HEK293 (cell line): ENCODE measurements around the gene HBA2.
A peak's percentile ranks its signal among the peaks of the same experiment; 100 is the strongest.
"Not testable (repeated sequence)": the region's sequence is repeated elsewhere in the genome, so short reads cannot be mapped to it uniquely, and the experiment has no call there.

Source experiments
- CTCF ChIA-PET: fragments of 350-600 bp; formaldehyde crosslinking; extraction: SDS; loops from one replicate; lab custom pipeline; 2021; ENCODE audit warnings: antibody characterized with exemption; lab: Yijun Ruan, JAX
- POLR2A ChIA-PET: fragments of 300-600 bp; formaldehyde crosslinking; extraction: SDS; loops from one replicate; lab custom pipeline; 2020; ENCODE audit warnings: antibody characterized with exemption, inconsistent platforms; lab: Yijun Ruan, JAX
- H3K27ac ChIP-seq: fragments of 200-500 bp; sonication (Bioruptor generic); 2 replicates; pipeline ENCODE4 v1.5.1; 2014; ENCODE audit warnings: low read depth, low read length, control low read depth, inconsistent platforms; ENCODE audit errors: extremely low read depth
- H3K36me3 ChIP-seq, 2 experiments: fragments of 200-500 bp in 1 of 2; sonication (Bioruptor generic) in 1 of 2; 1 replicate in 1 of 2; 2 replicates in 1 of 2; pipeline ENCODE4 v1.5.1; 2014 to 2017; ENCODE audit warnings: inconsistent platforms in 2 of 2, low read length in 2 of 2; ENCODE audit not compliant: control insufficient read depth in 2 of 2, insufficient read depth in 1 of 2
- H3K4me1 ChIP-seq: fragments of 200-500 bp; sonication (Bioruptor generic); 2 replicates; pipeline ENCODE4 v1.5.1; 2014; ENCODE audit warnings: mild to moderate bottlenecking, low read length, inconsistent platforms; ENCODE audit not compliant: control insufficient read depth, insufficient read depth
- H3K4me3 ChIP-seq: 2 replicates; pipeline ENCODE4 v1.5.1; 2011; ENCODE audit warnings: low read depth, mild to moderate bottlenecking, control low read depth, low read length, moderate library complexity
- H3K9me3 ChIP-seq: fragments of 200-500 bp; sonication (Bioruptor generic); 2 replicates; pipeline ENCODE4 v1.5.1; 2014; ENCODE audit warnings: low read depth, low read length, inconsistent platforms; ENCODE audit not compliant: control insufficient read depth, insufficient read depth
- GLI2 ChIP-seq: fragments of 450-650 bp; formaldehyde crosslinking; IDR thresholded peaks from 2 replicates; pipeline ENCODE4; 2017; ENCODE audit warnings: missing biosample characterization, missing genetic modification characterization, low read depth, borderline replicate concordance
- GLIS1 ChIP-seq: fragments of 450-650 bp; formaldehyde crosslinking; IDR thresholded peaks from 2 replicates; pipeline ENCODE4 v1.5.1; 2016; ENCODE audit warnings: missing biosample characterization, missing genetic modification characterization
- KLF1 ChIP-seq: fragments of 450-650 bp; formaldehyde crosslinking; IDR thresholded peaks from 2 replicates; pipeline ENCODE4 v1.5.1; 2016; ENCODE audit warnings: missing biosample characterization, missing genetic modification characterization
- KLF10 ChIP-seq: fragments of 450-650 bp; IDR thresholded peaks from 2 replicates; pipeline ENCODE4 v1.5.1; 2018; ENCODE audit warnings: missing biosample characterization, mild to moderate bottlenecking, missing genetic modification characterization
- KLF9 ChIP-seq: fragments of 450-650 bp; formaldehyde crosslinking; IDR thresholded peaks from 2 replicates; pipeline ENCODE4 v1.5.1; 2016; ENCODE audit warnings: missing biosample characterization, missing genetic modification characterization, low read depth
- MEIS1 ChIP-seq: sonication (generic); formaldehyde crosslinking; IDR thresholded peaks from 2 replicates; pipeline ENCODE4 v1.8.1; 2022; ENCODE audit warnings: missing genetic modification reagents, mild to moderate bottlenecking, borderline replicate concordance
- OVOL3 ChIP-seq: fragments of 450-650 bp; formaldehyde crosslinking; IDR thresholded peaks from 2 replicates; pipeline ENCODE4 v1.5.1; 2016; ENCODE audit warnings: missing biosample characterization, missing genetic modification characterization
- SP2 ChIP-seq: fragments of 450-650 bp; formaldehyde crosslinking; IDR thresholded peaks from 2 replicates; pipeline ENCODE4 v1.5.1; 2016; ENCODE audit warnings: missing biosample characterization, missing genetic modification characterization
- ZNF132 ChIP-seq: fragments of 450-650 bp; formaldehyde crosslinking; IDR thresholded peaks from 2 replicates; pipeline ENCODE4 v1.5.1; 2017; ENCODE audit warnings: missing biosample characterization, missing genetic modification characterization, borderline replicate concordance
- ZNF24 ChIP-seq: fragments of 450-650 bp; formaldehyde crosslinking; IDR thresholded peaks from 2 replicates; pipeline ENCODE4 v1.5.1; 2016; ENCODE audit warnings: missing biosample characterization, missing genetic modification characterization
- ZNF292 ChIP-seq: fragments of 450-650 bp; formaldehyde crosslinking; IDR thresholded peaks from 2 replicates; pipeline ENCODE4 v1.5.1; 2016; ENCODE audit warnings: low read depth, missing biosample characterization, missing genetic modification characterization, borderline replicate concordance
- ZNF335 ChIP-seq: fragments of 450-650 bp; formaldehyde crosslinking; conservative IDR thresholded peaks from 2 replicates; pipeline ENCODE4 v1.5.1; 2016; ENCODE audit warnings: missing biosample characterization, missing genetic modification characterization
- ZNF366 ChIP-seq: fragments of 450-650 bp; formaldehyde crosslinking; conservative IDR thresholded peaks from 2 replicates; pipeline ENCODE4 v1.5.1; 2016; ENCODE audit warnings: missing biosample characterization, missing genetic modification characterization
- ZNF501 ChIP-seq: fragments of 450-650 bp; formaldehyde crosslinking; IDR thresholded peaks from 2 replicates; pipeline ENCODE4 v1.5.1; 2016; ENCODE audit warnings: missing biosample characterization, missing genetic modification characterization
- ZNF585B ChIP-seq: fragments of 450-650 bp; formaldehyde crosslinking; IDR thresholded peaks from 2 replicates; pipeline ENCODE4 v1.5.1; 2016; ENCODE audit warnings: missing biosample characterization, missing genetic modification characterization
- ZNF600 ChIP-seq: fragments of 450-650 bp; formaldehyde crosslinking; IDR thresholded peaks from 2 replicates; pipeline ENCODE4 v1.5.1; 2016; ENCODE audit warnings: missing biosample characterization, missing genetic modification characterization
- ZNF76 ChIP-seq: fragments of 450-650 bp; formaldehyde crosslinking; IDR thresholded peaks from 2 replicates; pipeline ENCODE4; 2016; ENCODE audit warnings: low read depth, missing biosample characterization, missing genetic modification characterization, borderline replicate concordance
- ZSCAN16 ChIP-seq: fragments of 450-650 bp; formaldehyde crosslinking; IDR thresholded peaks from 2 replicates; pipeline ENCODE4 v1.5.1; 2016; ENCODE audit warnings: missing biosample characterization, missing genetic modification characterization
- TF ChIP-seq, protein P1 (sequence below): fragments of 450-650 bp; formaldehyde crosslinking; IDR thresholded peaks from 2 replicates; pipeline ENCODE4 v1.5.1; 2016; ENCODE audit warnings: missing biosample characterization, missing genetic modification characterization
- TF ChIP-seq, protein P2 (sequence below): fragments of 450-650 bp; formaldehyde crosslinking; IDR thresholded peaks from 2 replicates; pipeline ENCODE4 v1.5.1; 2016; ENCODE audit warnings: missing biosample characterization, missing genetic modification characterization
- TF ChIP-seq, protein P3 (sequence below): fragments of 450-650 bp; formaldehyde crosslinking; IDR thresholded peaks from 2 replicates; pipeline ENCODE4 v1.5.1; 2017; ENCODE audit warnings: missing biosample characterization, missing genetic modification characterization
- TF ChIP-seq, protein P4 (sequence below): fragments of 450-650 bp; formaldehyde crosslinking; IDR thresholded peaks from 2 replicates; pipeline ENCODE4 v1.5.1; 2017; ENCODE audit warnings: missing biosample characterization, missing genetic modification characterization

HBA2 gene

DNA sequence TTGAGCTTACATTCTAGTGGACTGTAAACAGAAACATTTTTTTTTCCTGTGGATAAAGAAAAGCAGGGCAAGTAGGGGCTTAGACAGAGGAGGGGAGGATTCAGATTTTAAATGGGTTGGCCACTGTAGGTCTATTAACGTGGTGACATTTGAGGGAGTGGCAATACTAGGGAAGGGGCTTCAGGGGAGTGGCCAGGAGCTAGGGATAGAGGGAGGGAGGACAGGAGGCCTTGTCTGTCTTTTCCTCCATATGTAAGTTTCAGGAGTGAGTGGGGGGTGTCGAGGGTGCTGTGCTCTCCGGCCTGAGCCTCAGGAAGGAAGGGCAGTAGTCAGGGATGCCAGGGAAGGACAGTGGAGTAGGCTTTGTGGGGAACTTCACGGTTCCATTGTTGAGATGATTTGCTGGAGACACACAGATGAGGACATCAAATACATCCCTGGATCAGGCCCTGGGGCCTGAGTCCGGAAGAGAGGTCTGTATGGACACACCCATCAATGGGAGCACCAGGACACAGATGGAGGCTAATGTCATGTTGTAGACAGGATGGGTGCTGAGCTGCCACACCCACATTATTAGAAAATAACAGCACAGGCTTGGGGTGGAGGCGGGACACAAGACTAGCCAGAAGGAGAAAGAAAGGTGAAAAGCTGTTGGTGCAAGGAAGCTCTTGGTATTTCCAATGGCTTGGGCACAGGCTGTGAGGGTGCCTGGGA, 13.4 kb upstream of the HBA2 start:
- ChIA-PET POLR2A (interaction anchor here (0.6 to 0.7 kb wide), 4 partner anchors 11 to 72 kb away, joined by 3 to 6 read pairs (median 4); no protein-coding TSS in a partner anchor), CTCF (no interaction called here)
- H3K4me3 ChIP-seq: no peak overlapping the region
- no peak overlapping the region for H3K27ac ChIP-seq
- TF ChIP-seq ZNF366 (tag by site-specific recombination): peak; percentile 39; the same call in 1 of the 2 replicates
- peak; percentile 29; the same call in 1 of the 2 replicates for TF ChIP-seq KLF10 (tag by site-specific recombination)
- peak; percentile 22; the same call in 1 of the 2 replicates for TF ChIP-seq ZNF600 (tag by site-specific recombination)
- TF ChIP-seq ZNF132 (tag by site-specific recombination): no peak
- no peak for TF ChIP-seq ZNF76 (tag by site-specific recombination)
- TF ChIP-seq, protein P1, sequence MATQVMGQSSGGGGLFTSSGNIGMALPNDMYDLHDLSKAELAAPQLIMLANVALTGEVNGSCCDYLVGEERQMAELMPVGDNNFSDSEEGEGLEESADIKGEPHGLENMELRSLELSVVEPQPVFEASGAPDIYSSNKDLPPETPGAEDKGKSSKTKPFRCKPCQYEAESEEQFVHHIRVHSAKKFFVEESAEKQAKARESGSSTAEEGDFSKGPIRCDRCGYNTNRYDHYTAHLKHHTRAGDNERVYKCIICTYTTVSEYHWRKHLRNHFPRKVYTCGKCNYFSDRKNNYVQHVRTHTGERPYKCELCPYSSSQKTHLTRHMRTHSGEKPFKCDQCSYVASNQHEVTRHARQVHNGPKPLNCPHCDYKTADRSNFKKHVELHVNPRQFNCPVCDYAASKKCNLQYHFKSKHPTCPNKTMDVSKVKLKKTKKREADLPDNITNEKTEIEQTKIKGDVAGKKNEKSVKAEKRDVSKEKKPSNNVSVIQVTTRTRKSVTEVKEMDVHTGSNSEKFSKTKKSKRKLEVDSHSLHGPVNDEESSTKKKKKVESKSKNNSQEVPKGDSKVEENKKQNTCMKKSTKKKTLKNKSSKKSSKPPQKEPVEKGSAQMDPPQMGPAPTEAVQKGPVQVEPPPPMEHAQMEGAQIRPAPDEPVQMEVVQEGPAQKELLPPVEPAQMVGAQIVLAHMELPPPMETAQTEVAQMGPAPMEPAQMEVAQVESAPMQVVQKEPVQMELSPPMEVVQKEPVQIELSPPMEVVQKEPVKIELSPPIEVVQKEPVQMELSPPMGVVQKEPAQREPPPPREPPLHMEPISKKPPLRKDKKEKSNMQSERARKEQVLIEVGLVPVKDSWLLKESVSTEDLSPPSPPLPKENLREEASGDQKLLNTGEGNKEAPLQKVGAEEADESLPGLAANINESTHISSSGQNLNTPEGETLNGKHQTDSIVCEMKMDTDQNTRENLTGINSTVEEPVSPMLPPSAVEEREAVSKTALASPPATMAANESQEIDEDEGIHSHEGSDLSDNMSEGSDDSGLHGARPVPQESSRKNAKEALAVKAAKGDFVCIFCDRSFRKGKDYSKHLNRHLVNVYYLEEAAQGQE: no peak
- TF ChIP-seq ZNF501: no peak
- 0 out of 2 replicates have a peak, but pooled peaks have one; percentile 32 for TF ChIP-seq KLF9 (tag by site-specific recombination)
- 0 out of 2 replicates have a peak, but pooled peaks have one; percentile 18 for TF ChIP-seq SP2
- peak; percentile 51 for TF ChIP-seq KLF1
- no peaks in the 10 kb centered on the region for H3K9me3 ChIP-seq
- H3K36me3 ChIP-seq: no peaks in the 10 kb centered on the region
- H3K4me1 ChIP-seq: no peaks in the 10 kb centered on the region

DNA sequence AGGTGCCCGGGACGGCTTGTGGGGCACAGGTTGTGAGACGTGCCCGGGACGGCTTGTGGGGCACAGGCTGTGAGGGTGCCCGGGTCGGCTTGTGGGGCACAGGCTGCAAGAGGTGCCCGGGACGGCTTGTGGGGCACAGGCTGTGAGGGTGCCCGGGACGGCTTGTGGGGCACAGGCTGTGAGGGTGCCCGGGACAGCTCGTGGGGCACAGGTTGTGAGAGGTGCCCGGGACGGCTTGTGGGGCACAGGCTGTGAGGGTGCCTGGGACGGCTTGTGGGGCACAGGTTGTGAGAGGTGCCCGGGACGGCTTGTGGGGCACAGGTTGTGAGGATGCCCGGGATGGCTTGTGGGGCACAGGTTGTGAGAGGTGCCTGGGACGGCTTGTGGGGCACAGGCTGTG, 12.4 kb upstream of the HBA2 start:
- H3K36me3 ChIP-seq, CTCF ChIA-PET, H3K4me1 ChIP-seq, H3K9me3 ChIP-seq, H3K4me3 ChIP-seq, H3K27ac ChIP-seq: not testable (repeated sequence)
- POLR2A ChIA-PET: interaction anchor here (0.6 kb wide), 1 partner anchor 25 kb away, joined by 3 read pairs; no protein-coding TSS in a partner anchor

DNA sequence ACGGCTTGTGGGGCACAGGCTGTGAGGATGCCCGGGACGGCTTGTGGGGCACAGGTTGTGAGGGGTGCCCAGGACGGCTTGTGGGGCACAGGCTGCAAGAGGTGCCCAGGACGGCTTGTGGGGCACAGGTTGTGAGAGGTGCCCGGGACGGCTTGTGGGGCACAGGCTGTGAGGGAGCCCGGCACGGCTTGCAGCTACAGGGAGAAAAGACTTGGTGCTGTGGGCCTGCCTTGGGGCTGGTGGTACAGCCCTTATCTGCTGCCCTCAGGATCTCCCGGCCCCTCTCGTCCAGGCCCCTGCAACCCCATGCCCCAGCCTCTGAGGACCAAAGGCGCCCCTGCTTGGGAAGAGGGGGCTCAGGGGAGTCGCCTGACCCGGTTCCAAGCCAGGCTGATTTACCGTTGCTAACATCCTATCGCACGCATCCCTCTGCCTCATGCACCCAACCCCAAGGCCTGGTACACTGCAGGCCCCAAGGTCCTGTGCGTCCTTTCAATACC, 11.9 kb upstream of the HBA2 start:
- ChIA-PET POLR2A (interaction anchor here (1.4 kb wide), 1 partner anchor 10 kb away, joined by 6 read pairs; no protein-coding TSS in a partner anchor), CTCF (interaction anchor here (0.8 to 1.0 kb wide), 2 partner anchors 20 to 21 kb away, joined by 3 read pairs; partner anchors contain the start of gene HBQ1)
- H3K4me3 ChIP-seq: no peak overlapping the region
- no peaks in the 10 kb centered on the region for H3K9me3 ChIP-seq
- H3K36me3 ChIP-seq: no peaks in the 10 kb centered on the region
- no peaks in the 10 kb centered on the region for H3K4me1 ChIP-seq
- H3K27ac ChIP-seq: no peak overlapping the region
- TF ChIP-seq, protein P2, sequence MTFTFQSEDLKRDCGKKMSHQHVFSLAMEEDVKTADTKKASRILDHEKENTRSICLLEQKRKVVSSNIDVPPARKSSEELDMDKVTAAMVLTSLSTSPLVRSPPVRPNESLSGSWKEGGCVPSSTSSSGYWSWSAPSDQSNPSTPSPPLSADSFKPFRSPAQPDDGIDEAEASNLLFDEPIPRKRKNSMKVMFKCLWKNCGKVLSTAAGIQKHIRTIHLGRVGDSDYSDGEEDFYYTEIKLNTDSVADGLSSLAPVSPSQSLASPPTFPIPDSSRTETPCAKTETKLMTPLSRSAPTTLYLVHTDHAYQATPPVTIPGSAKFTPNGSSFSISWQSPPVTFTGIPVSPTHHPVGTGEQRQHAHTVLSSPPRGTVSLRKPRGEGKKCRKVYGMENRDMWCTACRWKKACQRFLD (tag by site-specific recombination): no peak
- TF ChIP-seq, protein P3, sequence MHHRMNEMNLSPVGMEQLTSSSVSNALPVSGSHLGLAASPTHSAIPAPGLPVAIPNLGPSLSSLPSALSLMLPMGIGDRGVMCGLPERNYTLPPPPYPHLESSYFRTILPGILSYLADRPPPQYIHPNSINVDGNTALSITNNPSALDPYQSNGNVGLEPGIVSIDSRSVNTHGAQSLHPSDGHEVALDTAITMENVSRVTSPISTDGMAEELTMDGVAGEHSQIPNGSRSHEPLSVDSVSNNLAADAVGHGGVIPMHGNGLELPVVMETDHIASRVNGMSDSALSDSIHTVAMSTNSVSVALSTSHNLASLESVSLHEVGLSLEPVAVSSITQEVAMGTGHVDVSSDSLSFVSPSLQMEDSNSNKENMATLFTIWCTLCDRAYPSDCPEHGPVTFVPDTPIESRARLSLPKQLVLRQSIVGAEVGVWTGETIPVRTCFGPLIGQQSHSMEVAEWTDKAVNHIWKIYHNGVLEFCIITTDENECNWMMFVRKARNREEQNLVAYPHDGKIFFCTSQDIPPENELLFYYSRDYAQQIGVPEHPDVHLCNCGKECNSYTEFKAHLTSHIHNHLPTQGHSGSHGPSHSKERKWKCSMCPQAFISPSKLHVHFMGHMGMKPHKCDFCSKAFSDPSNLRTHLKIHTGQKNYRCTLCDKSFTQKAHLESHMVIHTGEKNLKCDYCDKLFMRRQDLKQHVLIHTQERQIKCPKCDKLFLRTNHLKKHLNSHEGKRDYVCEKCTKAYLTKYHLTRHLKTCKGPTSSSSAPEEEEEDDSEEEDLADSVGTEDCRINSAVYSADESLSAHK (tag by site-specific recombination): no peak
- TF ChIP-seq GLI2 (tag by site-specific recombination) (no peak), MEIS1 (CRISPR knock-in tag) (no peak), ZNF585B (tag by site-specific recombination) (no peak), ZNF24 (tag by site-specific recombination) (no peak), GLIS1 (tag by site-specific recombination) (no peak), ZNF335 (tag by site-specific recombination) (no peak), ZNF292 (tag by site-specific recombination) (no peak), OVOL3 (tag by site-specific recombination) (no peak), ZSCAN16 (tag by site-specific recombination) (no peak)
- TF ChIP-seq, protein P4, sequence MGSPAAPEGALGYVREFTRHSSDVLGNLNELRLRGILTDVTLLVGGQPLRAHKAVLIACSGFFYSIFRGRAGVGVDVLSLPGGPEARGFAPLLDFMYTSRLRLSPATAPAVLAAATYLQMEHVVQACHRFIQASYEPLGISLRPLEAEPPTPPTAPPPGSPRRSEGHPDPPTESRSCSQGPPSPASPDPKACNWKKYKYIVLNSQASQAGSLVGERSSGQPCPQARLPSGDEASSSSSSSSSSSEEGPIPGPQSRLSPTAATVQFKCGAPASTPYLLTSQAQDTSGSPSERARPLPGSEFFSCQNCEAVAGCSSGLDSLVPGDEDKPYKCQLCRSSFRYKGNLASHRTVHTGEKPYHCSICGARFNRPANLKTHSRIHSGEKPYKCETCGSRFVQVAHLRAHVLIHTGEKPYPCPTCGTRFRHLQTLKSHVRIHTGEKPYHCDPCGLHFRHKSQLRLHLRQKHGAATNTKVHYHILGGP (tag by site-specific recombination): no peak
